GM19468 (cell line): Measurements from ENCODE around the gene PARD3.

Experiments used
- ATAC-seq: cut with Tn5 transposase; IDR thresholded peaks from one replicate; pipeline ENCODE4 v1.9.1; 2021; ENCODE audit warnings: mild to moderate bottlenecking, moderate library complexity, moderate number of reproducible peaks; ENCODE audit not compliant: unreplicated experiment; ENCODE audit errors: extremely low read depth

The PARD3 gene

GRCh38 chr10:34116681-34117271 is 698.3 kb downstream of the PARD3 start:
- no peak for ATAC-seq

DNA sequence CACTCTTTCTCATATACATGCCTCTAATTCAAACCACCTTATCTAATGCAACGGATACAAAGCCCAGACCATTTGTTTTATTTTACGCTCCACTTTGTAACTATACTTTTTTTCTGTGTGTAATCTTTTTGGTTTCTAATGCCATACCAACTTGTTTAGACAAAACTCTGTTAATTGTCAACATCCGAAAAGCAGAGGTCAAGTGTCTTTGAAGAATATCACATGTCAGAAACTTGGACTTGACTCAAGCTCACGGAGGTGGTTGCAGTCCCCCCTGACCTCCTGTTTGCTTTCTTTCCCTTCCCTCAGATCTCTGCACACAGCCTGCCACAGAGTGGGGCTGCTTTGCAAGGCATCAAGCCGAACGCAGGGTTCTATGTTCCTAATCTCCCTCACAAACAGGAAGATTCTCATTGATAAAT is 698.9 kb downstream of the PARD3 start:
- ATAC-seq = no peak

DNA sequence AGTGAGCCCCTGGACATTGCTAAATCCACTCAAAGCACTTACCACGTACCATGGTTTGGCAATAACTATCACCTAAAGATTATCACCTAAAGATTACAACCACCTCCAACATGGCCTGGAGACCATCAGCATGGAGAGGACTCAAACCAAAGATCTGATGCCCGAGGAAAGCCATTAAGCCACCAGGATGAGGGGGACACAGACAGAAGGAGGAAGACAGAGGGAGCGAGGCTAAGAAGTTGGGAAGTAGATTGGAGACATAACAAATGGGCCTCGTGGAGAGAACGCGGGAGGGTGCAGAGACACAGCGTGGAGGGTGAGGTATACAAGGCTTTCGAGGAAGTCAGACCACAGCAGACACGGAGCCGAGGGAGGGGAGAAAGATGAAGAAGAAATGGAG is 700.2 kb downstream of the PARD3 start:
- no peak for ATAC-seq

DNA sequence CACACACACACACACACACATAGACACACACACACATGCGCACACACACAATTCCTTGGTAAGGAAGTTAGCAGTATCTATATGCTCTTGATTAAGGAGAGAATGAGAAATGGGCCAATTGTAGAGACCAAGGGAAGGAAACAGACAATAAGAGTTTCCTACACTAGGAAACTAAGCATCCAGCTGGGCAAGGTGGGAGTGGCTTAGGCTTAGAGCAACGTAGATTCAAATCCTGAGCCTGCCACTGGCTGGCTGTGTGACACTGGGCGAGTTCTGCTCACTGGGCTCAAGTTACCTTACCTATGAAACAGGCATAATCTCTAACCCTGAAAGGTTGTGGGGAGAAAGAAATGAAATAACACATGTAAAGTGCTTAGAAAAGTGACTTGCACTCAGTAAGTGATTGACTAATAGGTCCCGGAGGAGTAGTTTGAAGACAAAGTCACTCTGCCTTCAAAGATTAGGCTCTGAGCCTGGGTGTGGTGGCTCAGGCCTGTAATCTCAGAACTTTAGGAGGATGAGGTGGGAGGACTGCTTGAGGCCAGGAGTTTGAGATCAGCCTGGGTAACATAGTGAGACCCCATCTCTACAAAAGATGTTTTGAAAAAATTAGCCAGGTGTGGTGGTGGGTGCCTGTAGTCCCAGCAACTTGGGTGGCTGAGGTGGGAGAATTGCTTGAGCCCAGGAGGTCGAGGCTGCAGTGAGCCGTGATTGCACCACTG is 701.4 kb downstream of the PARD3 start:
- ATAC-seq = no peak

DNA sequence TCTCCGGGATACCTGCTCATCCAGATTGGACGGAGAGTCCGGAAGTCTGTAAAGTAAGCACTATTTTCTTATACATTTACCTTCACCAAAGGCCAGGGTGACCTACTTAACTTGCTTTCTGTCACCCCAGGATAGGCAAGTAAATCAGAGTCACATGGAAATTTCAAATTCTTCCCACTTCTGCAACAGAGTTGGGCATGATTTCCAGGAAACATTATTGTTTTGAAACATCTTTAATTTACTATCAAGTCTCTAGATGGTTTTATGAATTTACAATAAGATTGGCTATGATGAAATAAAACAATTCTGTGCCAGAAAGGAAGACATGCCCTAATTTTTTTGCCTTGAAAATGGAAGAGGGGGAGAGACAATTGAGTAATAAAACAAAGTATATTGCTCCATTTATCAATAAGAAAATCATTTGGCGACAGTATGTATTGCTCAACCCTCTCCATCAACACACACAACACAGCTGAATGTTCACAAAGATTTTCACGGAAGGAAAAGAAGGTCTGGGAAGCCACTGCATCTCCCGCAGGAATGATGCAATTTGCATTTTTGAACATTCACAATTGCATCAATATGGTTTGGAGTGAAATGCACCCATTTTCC is 702.8 kb downstream of the PARD3 start:
- ATAC-seq = no peak

GRCh38 chr10:34111179-34111578 is 703.9 kb downstream of the PARD3 start:
- no peak for ATAC-seq

GRCh38 chr10:34109952-34110702 is 705.0 kb downstream of the PARD3 start:
- ATAC-seq = no peak

- ATAC-seq = no peak
These were observed 705.6 kb downstream of the PARD3 start for GRCh38 chr10:34109495-34109894.

DNA sequence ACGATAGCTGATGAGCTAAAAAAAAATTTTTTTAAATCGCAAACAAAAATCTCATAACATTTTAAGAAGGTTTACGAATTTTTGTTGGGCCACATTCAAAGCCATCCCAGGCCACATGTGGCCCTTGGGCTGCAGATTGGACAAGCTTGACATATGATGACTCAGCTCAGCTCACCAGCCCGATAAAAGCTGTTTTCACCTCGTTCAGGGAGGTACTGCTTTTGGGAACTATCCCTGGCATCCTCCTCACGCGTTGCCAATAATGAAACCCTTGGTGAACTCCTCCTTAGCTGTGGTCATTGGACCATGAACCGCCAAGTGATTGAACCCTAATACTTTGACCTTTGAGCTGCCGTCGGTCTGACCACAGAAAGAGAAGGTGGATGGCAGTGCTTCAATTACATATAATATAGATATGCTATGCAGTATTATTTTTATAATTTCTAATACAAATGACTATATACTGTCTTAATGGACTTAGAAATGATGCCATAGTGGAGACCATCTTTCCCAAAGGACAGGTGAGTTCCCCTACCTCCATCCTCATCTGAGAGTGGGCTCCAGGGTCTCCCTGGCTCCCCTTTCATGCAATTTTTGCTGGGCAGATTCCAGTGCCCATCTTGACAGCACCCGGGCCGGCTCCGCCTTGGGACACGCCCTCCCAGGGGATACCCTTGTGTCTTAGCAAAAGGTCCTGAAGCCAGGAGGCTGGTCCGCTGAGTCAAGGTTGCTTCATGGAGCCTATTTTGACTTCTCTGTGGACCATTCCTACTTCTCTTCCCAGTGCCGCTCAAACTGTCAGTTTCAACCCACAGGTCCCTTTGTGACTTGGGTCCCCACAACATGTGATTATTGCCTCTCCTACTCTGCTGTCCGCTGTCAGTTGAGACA is 707.2 kb downstream of the PARD3 start:
- no peak for ATAC-seq

- ATAC-seq = no peak
These were observed 708.7 kb downstream of the PARD3 start for GRCh38 chr10:34106356-34106885.

DNA sequence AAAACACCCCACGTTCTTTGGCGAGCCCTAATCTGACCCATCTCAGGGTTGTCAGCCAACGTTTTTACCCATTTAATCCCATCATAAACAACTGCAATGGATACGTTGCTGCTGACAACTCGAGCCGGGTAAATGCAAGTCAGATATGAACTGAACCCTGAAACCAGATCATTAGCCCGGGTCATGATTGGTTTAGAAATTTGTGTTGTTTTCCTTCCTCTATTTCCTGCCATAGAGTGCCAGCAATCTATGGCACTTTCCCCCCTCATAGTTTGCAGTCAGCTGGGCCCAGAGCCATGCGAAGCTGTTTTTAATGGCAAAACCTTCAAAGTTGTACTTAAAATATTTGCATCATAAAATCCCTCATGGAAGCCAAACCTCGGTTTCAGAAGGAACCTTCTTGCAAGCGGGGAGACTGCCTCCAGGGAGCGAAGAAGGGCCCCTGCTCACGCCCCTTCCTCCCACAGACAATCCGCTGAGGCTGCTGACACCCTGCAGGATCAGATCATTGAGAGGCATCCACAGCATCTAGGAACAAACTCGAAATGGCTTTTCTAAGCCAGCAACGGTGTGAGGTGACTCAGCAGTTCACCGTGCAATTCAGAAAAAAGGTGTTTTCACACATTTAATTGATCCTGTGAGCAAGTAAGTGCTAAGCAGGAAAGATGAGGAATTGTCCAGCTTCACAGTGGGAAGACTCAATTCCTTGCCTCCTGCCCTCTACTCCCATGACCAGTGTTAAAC is 710.1 kb downstream of the PARD3 start:
- ATAC-seq = no peak

- no peak for ATAC-seq
These were observed 712.1 kb downstream of the PARD3 start for GRCh38 chr10:34102893-34103506.

- no peak for ATAC-seq
These were observed 712.8 kb downstream of the PARD3 start for GRCh38 chr10:34102237-34102673.

GRCh38 chr10:34101001-34101400 is 714.1 kb downstream of the PARD3 start:
- ATAC-seq = no peak

DNA sequence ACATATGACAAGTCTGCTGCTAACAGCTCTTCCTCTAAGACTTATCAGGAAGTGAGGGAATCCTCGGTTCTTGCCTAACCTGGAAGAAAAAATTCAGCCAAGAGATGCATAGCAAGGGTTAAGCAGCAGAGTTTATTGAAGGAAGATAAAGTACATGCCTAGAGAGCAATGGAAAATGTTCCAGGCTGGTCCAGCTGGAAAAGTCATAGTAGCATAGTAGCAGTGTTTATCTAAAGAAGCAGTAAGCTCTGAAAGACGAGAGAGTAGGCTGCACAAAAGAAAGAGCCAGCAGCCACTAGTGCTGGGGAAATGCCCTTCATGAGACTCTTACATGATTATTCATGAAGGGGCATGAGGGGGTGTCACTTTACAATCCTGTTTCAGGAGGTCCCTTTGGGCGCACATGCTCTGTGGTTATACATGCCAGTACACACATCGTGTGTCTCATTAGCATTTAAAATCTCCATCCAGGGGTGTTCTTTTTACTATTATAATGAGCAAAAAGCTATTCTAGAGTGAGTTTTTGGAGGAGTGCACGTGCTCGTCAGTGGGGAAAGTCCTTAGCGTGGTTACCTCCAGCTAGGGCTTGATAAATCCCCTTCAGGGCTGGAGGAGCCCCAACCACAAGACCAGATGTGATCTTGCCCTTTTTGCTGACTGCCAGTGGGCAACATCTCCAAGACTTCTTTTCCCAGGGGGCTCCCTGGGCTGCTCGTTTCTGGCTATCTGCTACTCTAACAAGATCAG is 716.1 kb downstream of the PARD3 start:
- no peak for ATAC-seq

DNA sequence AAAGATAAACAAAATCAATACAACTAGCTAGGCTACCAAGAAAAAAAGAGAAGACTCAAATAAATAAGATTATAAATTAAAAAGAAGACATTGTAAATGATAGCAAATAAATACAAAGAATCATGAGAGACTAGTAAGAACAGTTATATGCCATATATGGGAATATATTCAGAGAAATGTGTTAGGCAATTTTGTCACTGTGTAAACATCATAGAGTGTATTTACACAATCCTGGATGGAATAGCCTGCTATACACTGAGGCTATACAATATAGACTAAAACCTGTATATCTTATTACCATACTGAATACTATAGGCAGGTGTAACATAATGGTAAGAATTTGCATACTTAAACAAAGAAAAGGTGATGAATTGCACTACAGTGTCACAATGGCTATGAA is 717.4 kb downstream of the PARD3 start:
- ATAC-seq = no peak

DNA sequence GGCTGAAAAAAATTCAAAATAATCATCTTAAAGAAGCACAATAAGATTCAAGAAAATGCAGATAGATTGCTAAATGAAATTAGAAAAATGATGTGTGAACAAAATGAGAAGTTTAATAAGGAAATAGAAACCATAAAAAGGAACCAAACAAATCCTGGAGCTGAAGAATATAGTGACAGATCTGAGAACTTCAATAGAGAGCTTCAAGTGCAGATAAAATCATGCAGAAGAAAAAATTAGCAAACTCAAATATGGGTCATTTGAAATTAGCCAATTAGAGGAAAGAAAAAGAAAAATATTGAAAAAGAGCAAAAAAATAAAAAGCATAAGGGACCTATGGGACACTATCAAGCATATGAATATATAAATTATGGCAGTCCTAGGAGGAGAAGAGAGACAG is 720.1 kb downstream of the PARD3 start:
- ATAC-seq = no peak

DNA sequence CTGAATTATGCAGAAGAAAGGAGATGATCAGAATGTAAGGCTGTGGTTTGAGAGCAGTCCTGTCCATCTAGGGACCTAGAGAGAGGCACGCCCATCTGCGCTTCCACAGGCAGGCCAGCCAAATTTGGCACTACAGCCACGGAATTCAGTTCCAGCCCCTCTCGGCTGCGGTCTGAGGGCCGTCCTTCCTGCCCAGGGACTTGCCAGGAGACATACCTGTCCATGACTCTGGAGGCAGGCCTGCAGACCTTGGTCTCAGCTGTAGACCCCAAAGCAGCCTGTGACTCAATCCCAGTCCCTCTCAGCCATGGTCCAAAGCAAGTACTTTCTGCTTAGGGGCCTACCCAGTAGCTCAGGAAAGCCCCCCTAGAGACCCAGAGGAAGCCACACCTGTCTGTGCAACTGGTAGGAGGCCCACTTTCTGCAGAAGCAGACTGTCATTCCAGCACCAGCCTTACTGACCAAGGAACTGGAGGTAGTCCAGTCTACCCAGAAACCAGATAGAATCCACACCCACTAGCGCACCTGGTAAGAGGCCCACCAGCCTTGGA is 720.9 kb downstream of the PARD3 start:
- ATAC-seq = no peak
